Measurements from ENCODE around the gene IL11RA.

Gene IL11RA

GRCh38 chr9:34687276-34688030, 35.5 kb downstream of the IL11RA start:
- H3K4me3 Mint-ChIP-seq: no peak overlapping the region
- TF ChIP-seq CTCF (IDR thresholded peaks at IDR 0.05): no peak

DNA sequence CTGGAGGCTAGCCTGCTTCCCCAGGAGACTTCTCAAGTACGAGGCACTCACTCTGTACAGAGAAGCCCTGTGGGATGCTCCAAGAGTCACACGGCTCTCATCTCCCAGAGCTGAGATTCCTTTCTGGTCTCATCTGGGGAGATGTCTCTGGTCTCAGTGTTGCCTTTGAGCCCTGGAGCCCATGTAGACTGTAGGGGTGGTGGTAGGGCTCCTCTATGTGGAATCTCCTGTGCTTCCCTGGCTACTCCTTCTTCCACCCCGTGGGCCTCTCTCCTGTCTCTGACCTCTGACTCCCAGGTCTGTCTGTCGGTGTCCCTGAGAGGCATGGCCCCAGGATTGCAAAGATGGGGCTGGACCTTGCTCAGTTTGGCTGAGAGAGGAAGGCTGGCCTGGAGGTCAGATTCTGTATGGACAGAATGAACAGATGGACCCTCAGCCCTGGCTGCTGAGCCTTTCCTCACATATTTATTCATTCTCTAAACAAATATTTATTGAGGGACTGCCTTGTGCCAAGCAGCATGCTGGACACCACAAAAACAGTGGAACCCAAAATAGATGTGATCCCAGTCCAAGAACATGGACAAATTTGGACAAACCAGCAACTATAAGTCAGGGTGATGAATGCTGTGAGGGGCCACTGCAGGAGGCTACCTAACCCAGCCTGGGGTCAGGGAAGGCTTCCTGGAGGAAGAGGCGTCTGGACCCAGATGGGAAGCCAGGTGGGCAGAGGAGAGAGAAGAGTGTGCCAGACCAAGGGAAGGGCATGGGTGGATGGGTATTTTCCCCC, 36.5 kb downstream of the IL11RA start:
- no peak for TF ChIP-seq CTCF (IDR thresholded peaks at IDR 0.05)
- Mint-ChIP-seq H3K27ac (peak overlapping the region; percentile 85), H3K9me3 (peaks cover 2% of the 10 kb centered on the region)

More at GRCh38 chr9:34687276-34688030, 35.5 kb downstream of the IL11RA start:
- H3K27me3 Mint-ChIP-seq (ENCODE audit: low read depth, poor library complexity): no peaks in the 10 kb centered on the region
- DNase-seq: no peak
- peaks cover 49% of the 10 kb centered on the region for H3K4me1 Mint-ChIP-seq
- peaks cover 17% of the 10 kb centered on the region for H3K36me3 Mint-ChIP-seq (ENCODE audit: low read depth)
- H3K27ac Mint-ChIP-seq: peak overlapping the region; percentile 30
- no peaks in the 10 kb centered on the region for H3K9me3 Mint-ChIP-seq

GRCh38 chr9:34689116-34689470, 37.1 kb downstream of the IL11RA start:
- TF ChIP-seq CTCF (IDR thresholded peaks at IDR 0.05): no peak
- Mint-ChIP-seq H3K36me3 (ENCODE audit: low read depth) (peaks cover 15% of the 10 kb centered on the region), H3K27ac (peak overlapping the region; percentile 14), H3K9me3 (peaks cover 4% of the 10 kb centered on the region), H3K4me3 (no peak overlapping the region), H3K4me1 (peaks cover 49% of the 10 kb centered on the region), H3K27me3 (ENCODE audit: low read depth, poor library complexity) (no peaks in the 10 kb centered on the region)
- DNase-seq: no peak

More for the DNA sequence above, 36.5 kb downstream of the IL11RA start:
- peaks cover 17% of the 10 kb centered on the region for H3K36me3 Mint-ChIP-seq (ENCODE audit: low read depth)
- H3K4me3 Mint-ChIP-seq: peak overlapping the region; percentile 4
- H3K27me3 Mint-ChIP-seq (ENCODE audit: low read depth, poor library complexity): no peaks in the 10 kb centered on the region
- H3K4me1 Mint-ChIP-seq: peaks cover 49% of the 10 kb centered on the region
- no peak for DNase-seq

DNA sequence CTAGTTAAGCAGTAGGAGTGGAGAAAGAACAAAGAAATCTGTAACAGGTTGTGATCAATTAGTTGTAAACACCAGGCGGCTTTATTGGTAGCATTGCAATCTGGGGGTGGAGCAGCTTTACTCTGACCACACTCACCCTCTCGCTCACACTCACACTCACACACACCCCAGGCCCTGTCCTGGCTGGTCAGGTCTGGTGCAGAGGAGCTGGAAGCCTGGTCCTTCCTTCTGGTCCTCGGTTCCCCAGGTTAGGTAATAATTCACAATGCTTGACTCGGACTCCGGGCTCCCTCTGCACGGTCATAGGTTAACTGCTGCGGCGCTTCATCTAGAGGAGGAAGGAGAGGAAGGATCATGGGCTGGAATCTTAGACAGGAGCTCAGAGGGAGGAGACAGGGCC, 37.5 kb downstream of the IL11RA start:
- DNase-seq: no peak
- no peak for TF ChIP-seq CTCF (IDR thresholded peaks at IDR 0.05)
- H3K4me1 Mint-ChIP-seq: peaks cover 49% of the 10 kb centered on the region
- H3K9me3 Mint-ChIP-seq: peaks cover 4% of the 10 kb centered on the region
- no peak overlapping the region for H3K4me3 Mint-ChIP-seq
- peaks cover 2% of the 10 kb centered on the region for H3K27me3 Mint-ChIP-seq (ENCODE audit: low read depth, poor library complexity)
- peaks cover 12% of the 10 kb centered on the region for H3K36me3 Mint-ChIP-seq (ENCODE audit: low read depth)
- peak overlapping the region; percentile 14 for H3K27ac Mint-ChIP-seq

GRCh38 chr9:34690983-34691935, 39.3 kb downstream of the IL11RA start, which contains the start of gene CCL19:
Gene CCL19, minus strand, starts transcription at chr9:34691276. Its CDS starts 137 bp downstream, at chr9:34691139.
- no peak for TF ChIP-seq CTCF (IDR thresholded peaks at IDR 0.05)
- Mint-ChIP-seq H3K27me3 (ENCODE audit: low read depth, poor library complexity) (peaks cover 12% of the 10 kb centered on the region), H3K27ac (no peak within 1 kb of the TSS), H3K4me3 (no peak within 1 kb of the TSS), H3K36me3 (ENCODE audit: low read depth) (peaks cover 17% of the 10 kb centered on the region), H3K4me1 (peaks cover 49% of the 10 kb centered on the region), H3K9me3 (peaks cover 8% of the 10 kb centered on the region)
- no peak for DNase-seq
